ENCODE data around the gene ZBTB17. TPM values are rescaled to one million over a fixed set of nuclear protein-coding genes. Genes with fewer than 3 reads are reported as not detected.
"Not testable (repeated sequence)": the region's sequence is repeated elsewhere in the genome, so short reads cannot be mapped to it uniquely, and the experiment has no call there.

The ZBTB17 gene
- total RNA-seq, 1 experiment from 2014 or later: 22.1 TPM

DNA sequence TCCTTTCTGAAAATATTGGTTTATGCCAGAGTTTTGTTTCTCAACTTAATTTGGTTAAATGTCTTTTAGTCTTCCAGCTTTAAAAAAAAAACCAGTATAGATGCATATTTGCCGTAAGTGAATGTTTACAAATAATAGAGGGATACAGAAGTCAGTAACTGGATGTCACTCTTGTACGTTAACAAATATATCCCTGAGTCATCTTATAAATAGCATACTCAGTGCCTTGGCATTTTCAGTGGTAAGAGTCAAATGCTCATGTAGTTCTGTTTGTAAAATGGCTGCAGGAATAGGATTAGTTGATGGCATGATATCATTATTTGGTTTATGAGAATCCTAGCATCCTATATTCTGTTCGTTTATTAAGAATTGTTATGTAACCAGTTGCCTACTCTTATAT, 73.0 kb downstream of the ZBTB17 start:
- TF ChIP-seq, protein P1, sequence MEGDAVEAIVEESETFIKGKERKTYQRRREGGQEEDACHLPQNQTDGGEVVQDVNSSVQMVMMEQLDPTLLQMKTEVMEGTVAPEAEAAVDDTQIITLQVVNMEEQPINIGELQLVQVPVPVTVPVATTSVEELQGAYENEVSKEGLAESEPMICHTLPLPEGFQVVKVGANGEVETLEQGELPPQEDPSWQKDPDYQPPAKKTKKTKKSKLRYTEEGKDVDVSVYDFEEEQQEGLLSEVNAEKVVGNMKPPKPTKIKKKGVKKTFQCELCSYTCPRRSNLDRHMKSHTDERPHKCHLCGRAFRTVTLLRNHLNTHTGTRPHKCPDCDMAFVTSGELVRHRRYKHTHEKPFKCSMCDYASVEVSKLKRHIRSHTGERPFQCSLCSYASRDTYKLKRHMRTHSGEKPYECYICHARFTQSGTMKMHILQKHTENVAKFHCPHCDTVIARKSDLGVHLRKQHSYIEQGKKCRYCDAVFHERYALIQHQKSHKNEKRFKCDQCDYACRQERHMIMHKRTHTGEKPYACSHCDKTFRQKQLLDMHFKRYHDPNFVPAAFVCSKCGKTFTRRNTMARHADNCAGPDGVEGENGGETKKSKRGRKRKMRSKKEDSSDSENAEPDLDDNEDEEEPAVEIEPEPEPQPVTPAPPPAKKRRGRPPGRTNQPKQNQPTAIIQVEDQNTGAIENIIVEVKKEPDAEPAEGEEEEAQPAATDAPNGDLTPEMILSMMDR (IDR thresholded peaks at IDR 0.05; ENCODE audit: unreplicated experiment): no peak
- DNase-seq: no peak
- intact Hi-C loops (cut with micrococcal nuclease; ENCODE audit: unreplicated experiment): loop anchor here (5.0 kb wide), 1 partner anchor 51 kb away; no protein-coding TSS in a partner anchor
- peaks cover 5% of the 10 kb centered on the region for H3K36me3 Mint-ChIP-seq (ENCODE audit: insufficient read depth, unreplicated experiment)
- BruUV-seq (replicated peaks): no TSS peak
- CTCF ChIA-PET: interaction anchor here (0.6 to 1.2 kb wide), 2 partner anchors 37 to 117 kb away, joined by 4 to 6 read pairs; no protein-coding TSS in a partner anchor
- H3K4me1 Mint-ChIP-seq (ENCODE audit: low read depth, unreplicated experiment): peaks cover 7% of the 10 kb centered on the region
- H3K27me3 Mint-ChIP-seq (ENCODE audit: unreplicated experiment): no peaks in the 10 kb centered on the region
- no peak overlapping the region for H3K27ac Mint-ChIP-seq (ENCODE audit: unreplicated experiment)
- H3K4me3 Mint-ChIP-seq (ENCODE audit: low read depth, unreplicated experiment): no peak overlapping the region
- no peaks in the 10 kb centered on the region for H3K9me3 Mint-ChIP-seq (ENCODE audit: low read depth, unreplicated experiment)

DNA sequence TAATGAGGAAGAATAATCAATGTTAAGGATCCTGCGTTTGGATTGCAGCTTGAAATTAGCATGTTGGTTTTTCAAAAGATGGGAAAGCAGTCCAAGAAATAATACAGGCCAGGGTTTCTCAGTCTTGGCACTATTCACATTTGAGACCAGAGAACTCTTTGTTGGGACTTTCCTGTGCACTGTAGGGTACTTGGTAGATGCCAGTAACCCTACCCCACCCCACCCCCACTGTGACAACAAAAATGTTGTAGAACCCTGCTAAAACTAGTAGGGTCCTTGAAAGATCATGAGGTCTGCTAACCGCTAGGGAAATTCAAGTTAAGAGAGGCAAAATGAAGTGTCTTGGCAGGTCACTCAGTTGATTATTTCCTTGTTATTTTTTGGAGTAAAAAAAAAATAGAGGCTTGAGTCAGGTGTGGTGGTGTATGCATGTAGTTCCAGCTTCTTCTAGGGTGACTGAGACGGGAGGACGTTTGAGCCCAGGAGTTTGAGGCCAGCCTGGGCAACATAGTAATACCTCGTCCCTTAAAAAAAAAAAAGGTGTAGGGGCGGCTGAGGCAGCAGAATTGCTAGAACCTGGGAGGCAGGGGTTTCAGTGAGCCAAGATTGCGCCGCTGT, 75.1 kb downstream of the ZBTB17 start:
- H3K27ac Mint-ChIP-seq (ENCODE audit: unreplicated experiment): no peak overlapping the region

DNA sequence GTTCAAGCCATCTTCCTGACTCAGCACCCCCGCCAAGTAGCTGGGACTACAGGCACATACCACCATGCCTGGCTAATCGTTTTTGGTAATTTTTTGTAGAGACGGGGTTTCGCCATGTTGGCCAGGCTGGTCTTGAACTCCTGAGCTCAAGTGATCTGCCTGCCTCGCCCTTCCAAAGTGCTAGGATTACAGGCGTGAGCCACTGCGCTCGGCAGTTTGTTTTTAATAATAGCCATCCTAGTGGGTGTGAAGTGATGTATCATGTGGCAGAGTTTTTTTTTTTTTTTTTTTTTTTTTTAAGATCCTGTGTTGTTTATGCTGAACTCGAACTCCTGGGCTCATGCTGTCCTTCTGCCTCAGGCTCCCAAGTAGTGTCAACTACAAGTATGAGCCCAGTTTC, 76.6 kb downstream of the ZBTB17 start:
- CTCF ChIA-PET: no interaction called here
- no peak for DNase-seq
- peaks cover 4% of the 10 kb centered on the region for H3K36me3 Mint-ChIP-seq (ENCODE audit: insufficient read depth, unreplicated experiment)

More for the DNA sequence above, 75.1 kb downstream of the ZBTB17 start:
- H3K4me1 Mint-ChIP-seq (ENCODE audit: low read depth, unreplicated experiment): peaks cover 11% of the 10 kb centered on the region
- no peak overlapping the region for H3K4me3 Mint-ChIP-seq (ENCODE audit: low read depth, unreplicated experiment)
- no peaks in the 10 kb centered on the region for H3K27me3 Mint-ChIP-seq (ENCODE audit: unreplicated experiment)
- CTCF ChIA-PET: interaction anchor here (0.7 kb wide), 1 partner anchor 368 kb away, joined by 5 read pairs; no protein-coding TSS in a partner anchor
- intact Hi-C loops (cut with micrococcal nuclease; ENCODE audit: unreplicated experiment): loop anchor here (5.0 kb wide), 1 partner anchor 48 kb away; no protein-coding TSS in a partner anchor
- H3K36me3 Mint-ChIP-seq (ENCODE audit: insufficient read depth, unreplicated experiment): peaks cover 9% of the 10 kb centered on the region
- no peaks in the 10 kb centered on the region for H3K9me3 Mint-ChIP-seq (ENCODE audit: low read depth, unreplicated experiment)
- no peak for DNase-seq
- TF ChIP-seq, protein P1 (IDR thresholded peaks at IDR 0.05; ENCODE audit: unreplicated experiment): no peak
- no TSS peak for BruUV-seq (replicated peaks)

GRCh38 chr1:15896841-15897610, 78.9 kb downstream of the ZBTB17 start:
- H3K4me1 Mint-ChIP-seq (ENCODE audit: low read depth, unreplicated experiment): peaks cover 11% of the 10 kb centered on the region
- DNase-seq; CTCF ChIA-PET; H3K27ac Mint-ChIP-seq (ENCODE audit: unreplicated experiment); H3K36me3 Mint-ChIP-seq (ENCODE audit: insufficient read depth, unreplicated experiment); H3K27me3 Mint-ChIP-seq (ENCODE audit: unreplicated experiment); BruUV-seq (replicated peaks); intact Hi-C loops (cut with micrococcal nuclease; ENCODE audit: unreplicated experiment); H3K4me3 Mint-ChIP-seq (ENCODE audit: low read depth, unreplicated experiment); H3K9me3 Mint-ChIP-seq (ENCODE audit: low read depth, unreplicated experiment): not testable (repeated sequence)

More for the DNA sequence above, 76.6 kb downstream of the ZBTB17 start:
- Mint-ChIP-seq H3K27ac (ENCODE audit: unreplicated experiment) (no peak overlapping the region), H3K4me3 (ENCODE audit: low read depth, unreplicated experiment) (no peak overlapping the region), H3K4me1 (ENCODE audit: low read depth, unreplicated experiment) (peaks cover 11% of the 10 kb centered on the region), H3K27me3 (ENCODE audit: unreplicated experiment) (no peaks in the 10 kb centered on the region), H3K9me3 (ENCODE audit: low read depth, unreplicated experiment) (no peaks in the 10 kb centered on the region)
- BruUV-seq (replicated peaks): no TSS peak
- intact Hi-C loops (cut with micrococcal nuclease; ENCODE audit: unreplicated experiment): no loop called here
- TF ChIP-seq, protein P1 (IDR thresholded peaks at IDR 0.05; ENCODE audit: unreplicated experiment): no peak
